ENCODE measurements around the gene STXBP1.

Gene STXBP1

GRCh38 chr9:127611899-127612790 is at the start of gene STXBP1:
Gene STXBP1, plus strand, starts transcription at chr9:127612277. Its CDS starts 127 bp downstream, at chr9:127612404.
- peak; percentile 69 for DNase-seq (ENCODE audit: low read depth)

GRCh38 chr9:127562279-127562796 is 49.7 kb upstream of the STXBP1 start:
- DNase-seq (ENCODE audit: low read depth) = no peak
- TF ChIP-seq CTCF (conservative IDR thresholded peaks at IDR 0.05; ENCODE audit: control insufficient read depth, insufficient read depth, low read depth, low read length) = no peak

More at GRCh38 chr9:127611899-127612790, at the start of gene STXBP1:
- TF ChIP-seq CTCF (conservative IDR thresholded peaks at IDR 0.05; ENCODE audit: control insufficient read depth, insufficient read depth, low read depth, low read length) = no peak
- peak within 1 kb of the TSS; percentile 82 for H3K4me3 ChIP-seq (ENCODE audit: control insufficient read depth, low read depth, low read length)

GRCh38 chr9:127562841-127563401 is 49.2 kb upstream of the STXBP1 start:
- H3K4me3 ChIP-seq (ENCODE audit: control insufficient read depth, low read depth, low read length) = peak overlapping the region; percentile 16
- TF ChIP-seq CTCF (conservative IDR thresholded peaks at IDR 0.05; ENCODE audit: control insufficient read depth, insufficient read depth, low read depth, low read length) = peak; percentile 31
- peak; percentile 92 for DNase-seq (ENCODE audit: low read depth)

More at GRCh38 chr9:127562279-127562796, 49.7 kb upstream of the STXBP1 start:
- no peak overlapping the region for H3K4me3 ChIP-seq (ENCODE audit: control insufficient read depth, low read depth, low read length)

GRCh38 chr9:127563579-127563978 is 48.5 kb upstream of the STXBP1 start:
- DNase-seq (ENCODE audit: low read depth) = no peak
- no peak overlapping the region for H3K4me3 ChIP-seq (ENCODE audit: control insufficient read depth, low read depth, low read length)
- no peak for TF ChIP-seq CTCF (conservative IDR thresholded peaks at IDR 0.05; ENCODE audit: control insufficient read depth, insufficient read depth, low read depth, low read length)

GRCh38 chr9:127565231-127565630 is 46.8 kb upstream of the STXBP1 start:
- no peak for TF ChIP-seq CTCF (conservative IDR thresholded peaks at IDR 0.05; ENCODE audit: control insufficient read depth, insufficient read depth, low read depth, low read length)
- no peak overlapping the region for H3K4me3 ChIP-seq (ENCODE audit: control insufficient read depth, low read depth, low read length)
- no peak for DNase-seq (ENCODE audit: low read depth)

GRCh38 chr9:127566351-127567001 is 45.6 kb upstream of the STXBP1 start:
- H3K4me3 ChIP-seq (ENCODE audit: control insufficient read depth, low read depth, low read length) = peak overlapping the region; percentile 77
- no peak for DNase-seq (ENCODE audit: low read depth)
- no peak for TF ChIP-seq CTCF (conservative IDR thresholded peaks at IDR 0.05; ENCODE audit: control insufficient read depth, insufficient read depth, low read depth, low read length)
